SK-N-SH (cell line): ENCODE measurements around the gene PIP5K1B. TPM values are rescaled to one million over a fixed set of nuclear protein-coding genes. Genes with fewer than 3 reads are reported as not detected.

Experiments
- CTCF ChIA-PET: fragments of 300-600, 350-600 bp; formaldehyde crosslinking; extraction: SDS; loops from one replicate; lab custom pipeline; 2021; lab: Yijun Ruan, JAX
- POLR2A ChIA-PET: fragments of 350-600 bp; sonication (Branson Sonifier 250); formaldehyde crosslinking; extraction: SDS; loops from one replicate; lab custom pipeline; 2020; ENCODE audit warnings: antibody characterized with exemption, inconsistent platforms; lab: Yijun Ruan, JAX
- DNase-seq: peaks from one replicate; pipeline ENCODE4 v3.0.0; 2012
- H2AFZ ChIP-seq: fragments of 200-600 bp; sonication (generic); 2 replicates; pipeline ENCODE4 v1.8.1; 2016; ENCODE audit warnings: antibody characterized with exemption, mild to moderate bottlenecking, low read depth
- H3F3A ChIP-seq: fragments of 200-600 bp; sonication (generic); replicated peaks from 2 replicates; pipeline ENCODE3; 2016; ENCODE audit warnings: antibody characterized with exemption, mild to moderate bottlenecking; ENCODE audit not compliant: insufficient read depth
- H3K27ac ChIP-seq, 2 experiments: fragments of 200-500 bp in 1 of 2; fragments of 200-600 bp in 1 of 2; sonication (Bioruptor generic) in 1 of 2; sonication (generic), shearing (Covaris generic) in 1 of 2; 2 replicates each; pipeline versions ENCODE4 v1.5.1 to v1.6.1; 2014 to 2016; ENCODE audit warnings: low read depth in 2 of 2, inconsistent platforms in 1 of 2, low read length in 1 of 2, mild to moderate bottlenecking in 1 of 2, mixed read lengths in 1 of 2
- H3K27me3 ChIP-seq: fragments of 200-600 bp; sonication (generic), shearing (Covaris generic); 2 replicates; pipeline ENCODE4 v1.6.1; 2016; ENCODE audit warnings: mixed run types; ENCODE audit not compliant: insufficient read depth
- H3K36me3 ChIP-seq, 2 experiments: fragments of 200-500 bp in 1 of 2; fragments of 200-600 bp in 1 of 2; sonication (Bioruptor generic) in 1 of 2; sonication (generic) in 1 of 2; replicated peaks in 1 of 2; 2 replicates each; pipeline versions ENCODE3 to v1.5.1; 2014 to 2016; ENCODE audit warnings: low read length in 1 of 2, mild to moderate bottlenecking in 1 of 2; ENCODE audit not compliant: insufficient read depth in 2 of 2, control insufficient read depth in 1 of 2
- H3K4me1 ChIP-seq, 2 experiments: fragments of 200-500 bp in 1 of 2; fragments of 200-600 bp in 1 of 2; sonication (Bioruptor generic) in 1 of 2; sonication (generic), shearing (Covaris generic) in 1 of 2; 2 replicates each; pipeline versions ENCODE4 v1.5.1 to v1.6.1; 2014 to 2016; ENCODE audit warnings: low read depth in 1 of 2, low read length in 1 of 2, mixed run types in 1 of 2; ENCODE audit not compliant: insufficient read depth in 2 of 2, control insufficient read depth in 1 of 2
- H3K4me2 ChIP-seq: fragments of 200-600 bp; sonication (generic), shearing (Covaris generic); 2 replicates; pipeline ENCODE4 v1.6.1; 2017; ENCODE audit warnings: mixed run types
- H3K4me3 ChIP-seq, 2 experiments: fragments of 200-500 bp in 1 of 2; fragments of 200-600 bp in 1 of 2; sonication (Bioruptor generic) in 1 of 2; sonication (generic), shearing (Covaris generic) in 1 of 2; 2 replicates each; pipeline versions ENCODE4 v1.5.1 to v1.8.1; 2014 to 2016; ENCODE audit warnings: low read depth in 2 of 2, inconsistent platforms in 1 of 2, low read length in 1 of 2, mild to moderate bottlenecking in 1 of 2, mixed read lengths in 1 of 2, moderate library complexity in 1 of 2
- H3K79me2 ChIP-seq: fragments of 200-600 bp; sonication (generic); 2 replicates; pipeline ENCODE4 v1.8.1; 2017; ENCODE audit warnings: mild to moderate bottlenecking; ENCODE audit not compliant: insufficient read depth
- H3K9ac ChIP-seq: fragments of 200-600 bp; sonication (generic); 2 replicates; pipeline ENCODE4 v1.6.1; 2017; ENCODE audit warnings: mixed run types
- H3K9me2 ChIP-seq: fragments of 200-600 bp; sonication (generic); 2 replicates; pipeline ENCODE4 v1.6.1; 2017; ENCODE audit warnings: mixed run types
- H3K9me3 ChIP-seq: fragments of 200-600 bp; sonication (generic); 2 replicates; pipeline ENCODE4 v1.6.1; 2017; ENCODE audit warnings: mixed run types, mild to moderate bottlenecking, moderate library complexity
- H4K20me1 ChIP-seq: fragments of 200-600 bp; sonication (generic); 2 replicates; pipeline ENCODE4 v1.6.1; 2017; ENCODE audit warnings: mild to moderate bottlenecking, mixed run types; ENCODE audit not compliant: insufficient read depth
- ELF1 ChIP-seq: IDR thresholded peaks from 2 replicates; pipeline ENCODE4 v1.4.0; 2012
- GATA2 ChIP-seq: sonication (generic); formaldehyde crosslinking; IDR thresholded peaks from 2 replicates; pipeline ENCODE4 v1.5.0; 2020; ENCODE audit warnings: mild to moderate bottlenecking, missing genetic modification reagents
- JUND ChIP-seq: IDR thresholded peaks from 2 replicates; pipeline ENCODE4 v1.4.0; 2012
- MEF2A ChIP-seq: IDR thresholded peaks from 2 replicates; pipeline ENCODE4 v1.4.0; 2012; ENCODE audit warnings: low read depth, borderline replicate concordance
- NFIC ChIP-seq: IDR thresholded peaks from 2 replicates; pipeline ENCODE4 v1.4.0; 2012; ENCODE audit warnings: borderline replicate concordance
- NRF1 ChIP-seq: IDR thresholded peaks from 2 replicates; pipeline ENCODE4 v1.6.1; 2012; ENCODE audit warnings: low read depth, mild to moderate bottlenecking, low read length
- TAF1 ChIP-seq: IDR thresholded peaks from 2 replicates; pipeline ENCODE4 v1.6.1; 2012; ENCODE audit warnings: low read depth, mild to moderate bottlenecking, low read length, moderate library complexity, borderline replicate concordance
- TCF12 ChIP-seq: IDR thresholded peaks from 2 replicates; pipeline ENCODE4 v1.4.0; 2012
- TEAD4 ChIP-seq: IDR thresholded peaks from 2 replicates; pipeline ENCODE4 v1.4.0; 2012; ENCODE audit warnings: mild to moderate bottlenecking, borderline replicate concordance; ENCODE audit not compliant: insufficient read depth
- ZBTB33 ChIP-seq: IDR thresholded peaks from 2 replicates; pipeline ENCODE4 v1.4.0; 2012; ENCODE audit warnings: low read depth, borderline replicate concordance
- WGBS: methylation state at CpG from one replicate; pipeline ENCODE4 v1.1.6; 2017; ENCODE audit warnings: low lambda C conversion rate; 5-methylcytosine and 5-hydroxymethylcytosine counted together
- polyA plus RNA-seq, 3 experiments: library from polyadenylated mRNA; depleted of rRNA; stranded (reverse); fragments of >200 nt; gene quantifications; 2 replicates each; pipeline ENCODE4 v1.2.3, GENCODE V29; 2012
- TF ChIP-seq, protein P1 (sequence below): IDR thresholded peaks from 2 replicates; pipeline ENCODE4 v1.4.0; 2012; ENCODE audit warnings: low read depth, borderline replicate concordance
- TF ChIP-seq, protein P2 (sequence below): fragments of 150-350 bp; IDR thresholded peaks from 2 replicates; pipeline ENCODE4 v1.6.1; 2016; ENCODE audit warnings: mild to moderate bottlenecking, low read depth, low read length
- TF ChIP-seq, protein P3 (sequence below): IDR thresholded peaks from 2 replicates; pipeline ENCODE4 v1.6.1; 2012; ENCODE audit warnings: mild to moderate bottlenecking, low read depth, low read length, moderate library complexity

The PIP5K1B gene
- polyA plus RNA-seq, 1 of the 3 experiments (the other 2 are of a cell fraction), result not detected

- H3K27ac ChIP-seq, result no peak overlapping the region
- H3K27me3 ChIP-seq, result 0 out of 2 replicates have a peak, but pooled peaks cover 5% of the 10 kb centered on the region
- H3K4me1 ChIP-seq, result no peaks in the 10 kb centered on the region
- H2AFZ ChIP-seq, result no peak overlapping the region
- CTCF ChIA-PET, result no interaction called here
- no peaks in the 10 kb centered on the region for H3K9me3 ChIP-seq
- no peaks in the 10 kb centered on the region for H3K36me3 ChIP-seq
- 2% methylated on average over 6 of the region's 6 CpGs for WGBS
- no peaks in the 10 kb centered on the region for H3F3A ChIP-seq
- H3K4me2 ChIP-seq, result no peak overlapping the region
- H4K20me1 ChIP-seq, result no peaks in the 10 kb centered on the region
- TF ChIP-seq TCF12, result no peak
- TF ChIP-seq TEAD4, result no peak
- TF ChIP-seq ZBTB33, result no peak
- no peak for TF ChIP-seq MEF2A
- no peak for TF ChIP-seq NRF1
- no peak for TF ChIP-seq JUND
- no peak for TF ChIP-seq NFIC
- TF ChIP-seq, protein P1, sequence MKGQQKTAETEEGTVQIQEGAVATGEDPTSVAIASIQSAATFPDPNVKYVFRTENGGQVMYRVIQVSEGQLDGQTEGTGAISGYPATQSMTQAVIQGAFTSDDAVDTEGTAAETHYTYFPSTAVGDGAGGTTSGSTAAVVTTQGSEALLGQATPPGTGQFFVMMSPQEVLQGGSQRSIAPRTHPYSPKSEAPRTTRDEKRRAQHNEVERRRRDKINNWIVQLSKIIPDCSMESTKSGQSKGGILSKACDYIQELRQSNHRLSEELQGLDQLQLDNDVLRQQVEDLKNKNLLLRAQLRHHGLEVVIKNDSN, result no peak
- no peak for TF ChIP-seq TAF1
- TF ChIP-seq ELF1, result no peak
- TF ChIP-seq, protein P2, sequence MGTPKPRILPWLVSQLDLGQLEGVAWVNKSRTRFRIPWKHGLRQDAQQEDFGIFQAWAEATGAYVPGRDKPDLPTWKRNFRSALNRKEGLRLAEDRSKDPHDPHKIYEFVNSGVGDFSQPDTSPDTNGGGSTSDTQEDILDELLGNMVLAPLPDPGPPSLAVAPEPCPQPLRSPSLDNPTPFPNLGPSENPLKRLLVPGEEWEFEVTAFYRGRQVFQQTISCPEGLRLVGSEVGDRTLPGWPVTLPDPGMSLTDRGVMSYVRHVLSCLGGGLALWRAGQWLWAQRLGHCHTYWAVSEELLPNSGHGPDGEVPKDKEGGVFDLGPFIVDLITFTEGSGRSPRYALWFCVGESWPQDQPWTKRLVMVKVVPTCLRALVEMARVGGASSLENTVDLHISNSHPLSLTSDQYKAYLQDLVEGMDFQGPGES, result no peak
- TF ChIP-seq, protein P3, sequence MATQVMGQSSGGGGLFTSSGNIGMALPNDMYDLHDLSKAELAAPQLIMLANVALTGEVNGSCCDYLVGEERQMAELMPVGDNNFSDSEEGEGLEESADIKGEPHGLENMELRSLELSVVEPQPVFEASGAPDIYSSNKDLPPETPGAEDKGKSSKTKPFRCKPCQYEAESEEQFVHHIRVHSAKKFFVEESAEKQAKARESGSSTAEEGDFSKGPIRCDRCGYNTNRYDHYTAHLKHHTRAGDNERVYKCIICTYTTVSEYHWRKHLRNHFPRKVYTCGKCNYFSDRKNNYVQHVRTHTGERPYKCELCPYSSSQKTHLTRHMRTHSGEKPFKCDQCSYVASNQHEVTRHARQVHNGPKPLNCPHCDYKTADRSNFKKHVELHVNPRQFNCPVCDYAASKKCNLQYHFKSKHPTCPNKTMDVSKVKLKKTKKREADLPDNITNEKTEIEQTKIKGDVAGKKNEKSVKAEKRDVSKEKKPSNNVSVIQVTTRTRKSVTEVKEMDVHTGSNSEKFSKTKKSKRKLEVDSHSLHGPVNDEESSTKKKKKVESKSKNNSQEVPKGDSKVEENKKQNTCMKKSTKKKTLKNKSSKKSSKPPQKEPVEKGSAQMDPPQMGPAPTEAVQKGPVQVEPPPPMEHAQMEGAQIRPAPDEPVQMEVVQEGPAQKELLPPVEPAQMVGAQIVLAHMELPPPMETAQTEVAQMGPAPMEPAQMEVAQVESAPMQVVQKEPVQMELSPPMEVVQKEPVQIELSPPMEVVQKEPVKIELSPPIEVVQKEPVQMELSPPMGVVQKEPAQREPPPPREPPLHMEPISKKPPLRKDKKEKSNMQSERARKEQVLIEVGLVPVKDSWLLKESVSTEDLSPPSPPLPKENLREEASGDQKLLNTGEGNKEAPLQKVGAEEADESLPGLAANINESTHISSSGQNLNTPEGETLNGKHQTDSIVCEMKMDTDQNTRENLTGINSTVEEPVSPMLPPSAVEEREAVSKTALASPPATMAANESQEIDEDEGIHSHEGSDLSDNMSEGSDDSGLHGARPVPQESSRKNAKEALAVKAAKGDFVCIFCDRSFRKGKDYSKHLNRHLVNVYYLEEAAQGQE, result no peak
- TF ChIP-seq GATA2 (CRISPR knock-in tag), result no peak
- no peak for DNase-seq
- H3K79me2 ChIP-seq, result no peaks in the 10 kb centered on the region
- POLR2A ChIA-PET, result no interaction called here
- H3K9ac ChIP-seq, result no peak overlapping the region
- no peaks in the 10 kb centered on the region for H3K9me2 ChIP-seq
- no peak overlapping the region for H3K4me3 ChIP-seq
Measured at GRCh38 chr9:68898781-68899439, 193.9 kb downstream of the PIP5K1B start.
